Daoy (cell line): ENCODE data around the gene MAML1. TPM values are rescaled to one million over a fixed set of nuclear protein-coding genes. Genes with fewer than 3 reads are reported as not detected.
"Not testable (repeated sequence)": the region's sequence is repeated elsewhere in the genome, so short reads cannot be mapped to it uniquely, and the experiment has no call there.

Source experiments
- DNase-seq: peaks from one replicate; pipeline ENCODE4 v3.0.0-alpha.2; 2015; ENCODE audit warnings: low read depth
- total RNA-seq: library from RNA; depleted of rRNA; stranded (reverse); fragments of >200 nt; shearing (Covaris generic); gene quantifications from 2 replicates; pipeline ENCODE4 v1.2.3, GENCODE V29; 2014; rRNA removed

The MAML1 gene, protein sequence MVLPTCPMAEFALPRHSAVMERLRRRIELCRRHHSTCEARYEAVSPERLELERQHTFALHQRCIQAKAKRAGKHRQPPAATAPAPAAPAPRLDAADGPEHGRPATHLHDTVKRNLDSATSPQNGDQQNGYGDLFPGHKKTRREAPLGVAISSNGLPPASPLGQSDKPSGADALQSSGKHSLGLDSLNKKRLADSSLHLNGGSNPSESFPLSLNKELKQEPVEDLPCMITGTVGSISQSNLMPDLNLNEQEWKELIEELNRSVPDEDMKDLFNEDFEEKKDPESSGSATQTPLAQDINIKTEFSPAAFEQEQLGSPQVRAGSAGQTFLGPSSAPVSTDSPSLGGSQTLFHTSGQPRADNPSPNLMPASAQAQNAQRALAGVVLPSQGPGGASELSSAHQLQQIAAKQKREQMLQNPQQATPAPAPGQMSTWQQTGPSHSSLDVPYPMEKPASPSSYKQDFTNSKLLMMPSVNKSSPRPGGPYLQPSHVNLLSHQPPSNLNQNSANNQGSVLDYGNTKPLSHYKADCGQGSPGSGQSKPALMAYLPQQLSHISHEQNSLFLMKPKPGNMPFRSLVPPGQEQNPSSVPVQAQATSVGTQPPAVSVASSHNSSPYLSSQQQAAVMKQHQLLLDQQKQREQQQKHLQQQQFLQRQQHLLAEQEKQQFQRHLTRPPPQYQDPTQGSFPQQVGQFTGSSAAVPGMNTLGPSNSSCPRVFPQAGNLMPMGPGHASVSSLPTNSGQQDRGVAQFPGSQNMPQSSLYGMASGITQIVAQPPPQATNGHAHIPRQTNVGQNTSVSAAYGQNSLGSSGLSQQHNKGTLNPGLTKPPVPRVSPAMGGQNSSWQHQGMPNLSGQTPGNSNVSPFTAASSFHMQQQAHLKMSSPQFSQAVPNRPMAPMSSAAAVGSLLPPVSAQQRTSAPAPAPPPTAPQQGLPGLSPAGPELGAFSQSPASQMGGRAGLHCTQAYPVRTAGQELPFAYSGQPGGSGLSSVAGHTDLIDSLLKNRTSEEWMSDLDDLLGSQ
- total RNA-seq: 6.9 and 7.9 TPM in 2 replicates

DNA sequence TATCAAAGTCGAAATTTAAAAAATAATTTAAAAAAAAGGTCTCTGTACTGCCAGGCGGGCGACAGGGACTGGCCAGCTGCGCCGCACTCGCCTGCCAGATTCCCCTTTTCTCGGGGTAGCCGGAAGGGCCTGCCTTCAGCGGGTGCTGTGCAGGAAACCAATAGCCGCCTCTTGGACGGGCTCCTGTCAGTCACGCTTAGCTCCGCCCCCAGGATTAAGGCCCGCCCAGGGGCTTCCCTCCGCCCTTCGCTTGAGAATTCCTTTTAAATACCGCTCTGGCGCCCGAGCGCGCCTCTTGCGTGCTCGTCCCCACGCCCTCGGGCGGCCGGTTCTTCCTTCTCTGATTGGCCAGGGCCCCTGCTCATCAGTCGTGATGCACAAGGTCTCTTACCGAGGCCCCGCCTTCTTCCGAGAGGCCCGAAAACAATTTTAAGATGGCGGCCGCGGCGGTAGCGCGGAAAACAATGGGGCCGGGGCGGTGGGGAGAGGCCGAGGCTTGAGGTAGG lies at the start of gene MAML1:
TSS of gene MAML1 (plus strand) at position 411 of the 506 bp plus-strand sequence. CDS start 291 bp downstream, outside the sequence.
- peak; percentile 100 for DNase-seq

DNA sequence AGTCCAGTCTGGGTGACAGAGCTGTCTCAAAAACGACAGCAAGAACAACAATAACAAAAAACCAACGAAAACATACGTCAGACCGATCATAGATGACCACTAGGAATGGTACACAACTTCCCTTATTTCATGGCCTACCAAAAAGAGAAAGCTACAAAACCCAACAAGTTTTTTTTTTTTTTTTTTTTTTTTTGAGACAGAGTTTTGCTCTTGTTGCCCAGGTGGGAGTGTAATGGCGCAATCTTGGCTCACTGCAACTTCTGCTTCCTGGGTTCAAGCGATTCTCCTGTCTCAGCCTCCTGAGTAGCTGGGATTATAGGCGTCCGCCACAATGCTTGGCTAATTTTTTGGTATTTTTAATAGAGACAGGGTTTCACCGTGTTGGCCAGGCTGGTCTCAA lies 43.4 kb upstream of the MAML1 start:
- DNase-seq: not testable (repeated sequence)

GRCh38 chr5:179694561-179694960 lies 38.1 kb upstream of the MAML1 start:
- DNase-seq: no peak

DNA sequence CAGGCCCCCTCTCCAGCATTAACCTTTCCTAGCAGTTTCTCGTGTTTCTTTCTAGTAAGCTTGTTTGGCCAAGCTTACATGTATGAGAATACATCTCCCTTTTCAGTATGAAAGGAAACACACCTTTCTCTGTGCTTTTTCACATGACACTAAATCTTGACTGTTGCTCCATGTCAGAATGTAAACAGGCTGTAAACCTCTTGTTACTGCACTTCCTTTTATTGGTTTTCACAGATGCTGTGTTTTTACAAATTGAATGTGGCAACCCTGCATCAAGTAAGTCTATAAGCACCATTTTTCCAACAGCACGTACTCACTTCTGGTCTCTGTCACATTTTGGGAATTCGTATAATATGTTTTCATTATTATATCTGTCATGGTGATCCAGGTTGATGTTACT lies 36.0 kb upstream of the MAML1 start:
- no peak for DNase-seq

GRCh38 chr5:179697108-179697507 lies 35.5 kb upstream of the MAML1 start:
- no peak for DNase-seq

- DNase-seq: not testable (repeated sequence)
Observed at GRCh38 chr5:179697543-179697942, 35.1 kb upstream of the MAML1 start.

DNA sequence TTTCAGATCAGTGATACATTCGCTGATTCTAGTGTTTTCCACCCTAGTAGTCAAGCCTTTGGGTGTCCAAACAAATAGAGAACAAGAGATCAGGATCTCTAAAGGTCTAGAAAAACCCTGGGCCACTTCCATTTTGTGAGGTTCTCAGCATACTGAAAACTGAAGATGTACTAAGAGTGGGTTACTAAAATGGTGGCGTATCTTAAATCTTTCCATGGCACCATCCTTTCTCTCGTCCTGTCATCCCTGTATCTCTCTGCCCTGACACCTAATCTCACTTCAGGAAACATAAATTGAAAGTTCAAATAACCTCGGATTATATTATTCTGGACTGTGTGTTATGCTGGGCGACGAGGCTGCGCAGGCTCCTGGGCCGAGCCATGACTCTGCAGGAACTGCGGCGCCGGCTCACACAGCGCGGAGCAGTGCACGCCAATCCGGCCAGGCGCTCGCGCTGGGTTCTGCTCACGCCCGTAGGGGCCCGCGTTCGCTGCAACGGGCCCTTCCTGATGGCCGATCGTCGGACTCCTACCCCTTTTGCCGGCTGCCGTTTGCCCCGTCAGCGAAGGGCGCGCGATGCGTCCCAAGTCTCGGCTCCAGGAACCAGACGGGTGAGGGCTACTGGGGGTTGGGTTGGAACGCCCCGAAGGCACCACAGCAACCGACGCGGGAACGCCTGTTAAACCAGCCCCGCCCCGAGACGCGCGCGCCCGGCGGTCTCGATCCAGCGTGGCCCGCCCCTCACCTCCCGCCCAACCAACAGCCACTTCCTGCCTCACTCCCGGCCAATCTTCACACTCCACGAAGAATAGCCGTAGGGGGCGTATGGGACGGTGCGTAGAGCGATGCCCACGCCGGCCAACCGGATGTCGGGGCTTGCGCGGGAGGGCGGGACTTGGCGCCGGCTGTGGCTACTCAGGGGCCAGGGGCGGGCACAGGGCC lies 34.4 kb upstream of the MAML1 start:
- peak; percentile 100 for DNase-seq

DNA sequence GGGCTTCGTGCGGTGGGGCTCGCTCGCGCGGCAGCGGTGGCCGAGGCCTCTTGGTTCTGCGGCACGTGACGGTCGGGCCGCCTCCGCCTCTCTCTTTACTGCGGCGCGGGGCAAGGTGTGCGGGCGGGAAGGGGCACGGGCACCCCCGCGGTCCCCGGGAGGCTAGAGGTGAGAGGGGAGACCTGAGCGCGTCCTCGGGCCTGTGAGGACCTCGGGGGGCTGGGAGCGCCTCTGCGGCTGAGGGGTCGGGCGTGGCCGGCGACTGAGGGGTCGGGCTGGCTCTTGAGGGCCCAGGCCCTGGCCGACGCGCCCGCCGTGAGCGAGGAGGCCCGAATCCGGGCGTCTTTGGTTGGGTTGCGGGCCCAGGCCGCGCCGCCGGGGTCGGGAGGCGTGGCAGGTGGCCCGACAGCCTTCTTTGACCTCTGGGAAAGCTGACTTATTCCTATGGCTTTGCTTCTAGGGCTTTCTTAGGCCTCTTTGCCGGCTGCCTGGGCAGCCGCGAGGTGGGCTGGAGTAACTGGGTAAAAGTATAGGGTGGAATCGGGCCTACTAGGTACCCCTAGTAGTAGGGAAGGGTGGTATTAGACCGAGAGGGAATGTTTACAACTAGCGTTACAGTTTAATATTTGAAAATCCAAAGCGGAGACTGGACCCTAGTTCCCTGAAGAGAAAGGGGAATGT lies 33.5 kb upstream of the MAML1 start, which contains the start of gene CANX:
TSS of gene CANX (plus strand) at position 33 of the 681 bp plus-strand sequence. CDS start 6,715 bp downstream, outside the sequence.
- no peak for DNase-seq

DNA sequence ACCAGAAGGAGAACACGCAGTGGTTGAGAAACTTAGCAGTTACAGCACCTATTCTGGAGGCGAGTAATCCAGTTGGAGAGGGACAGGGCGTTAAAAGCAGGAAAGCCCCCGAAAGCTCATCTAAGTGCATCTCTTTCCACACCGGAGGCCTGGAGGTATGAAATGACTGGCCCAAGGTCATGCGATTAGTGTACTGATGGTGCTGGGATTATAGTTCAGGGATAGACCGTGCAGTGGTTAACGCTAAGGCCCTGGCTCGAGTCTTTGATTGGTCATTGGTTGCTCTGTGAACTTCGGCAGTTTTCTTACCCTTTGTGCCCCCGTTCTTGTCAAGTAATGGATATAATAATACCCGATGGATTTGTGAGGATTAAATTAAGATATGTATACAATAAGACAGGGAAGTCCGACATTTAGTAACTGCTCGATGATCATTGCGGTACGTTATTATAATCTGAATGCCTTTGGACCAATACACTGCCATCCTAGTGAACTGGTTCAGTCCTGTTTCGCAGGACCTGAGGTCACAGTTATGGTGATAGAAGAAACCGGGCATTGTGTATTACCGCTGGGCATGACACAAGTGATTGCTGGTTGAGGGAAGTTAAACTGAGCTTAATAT lies 32.9 kb upstream of the MAML1 start:
- peak; percentile 22 for DNase-seq

DNA sequence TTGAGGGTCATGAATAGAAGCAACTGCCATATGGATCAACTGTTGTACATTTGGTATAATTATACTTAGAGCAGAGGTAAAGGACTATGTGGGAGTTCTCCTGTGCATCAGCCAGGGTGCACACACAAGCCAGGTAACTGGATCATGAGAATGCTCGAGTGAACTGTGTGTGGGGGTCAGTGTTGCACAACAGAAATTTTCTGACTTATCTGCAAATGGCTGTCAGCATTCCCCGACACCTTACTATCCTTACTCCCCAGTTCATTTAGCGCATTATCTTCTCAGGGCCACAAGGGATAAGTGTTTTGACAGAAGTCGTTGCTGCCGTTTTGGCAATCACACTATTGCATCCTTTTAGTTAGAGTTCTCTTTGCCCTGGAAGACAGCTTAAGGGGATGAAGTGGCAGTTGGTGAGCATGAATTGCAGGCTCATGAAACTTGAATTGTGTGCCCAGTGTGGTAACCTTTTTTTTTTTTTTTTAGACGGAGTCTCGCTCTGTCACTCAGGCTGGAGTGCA lies 32.2 kb upstream of the MAML1 start:
- DNase-seq: no peak

GRCh38 chr5:179716286-179716685 lies 16.3 kb upstream of the MAML1 start:
- DNase-seq: no peak

- DNase-seq: no peak
Observed at GRCh38 chr5:179720222-179720621, 12.4 kb upstream of the MAML1 start.

DNA sequence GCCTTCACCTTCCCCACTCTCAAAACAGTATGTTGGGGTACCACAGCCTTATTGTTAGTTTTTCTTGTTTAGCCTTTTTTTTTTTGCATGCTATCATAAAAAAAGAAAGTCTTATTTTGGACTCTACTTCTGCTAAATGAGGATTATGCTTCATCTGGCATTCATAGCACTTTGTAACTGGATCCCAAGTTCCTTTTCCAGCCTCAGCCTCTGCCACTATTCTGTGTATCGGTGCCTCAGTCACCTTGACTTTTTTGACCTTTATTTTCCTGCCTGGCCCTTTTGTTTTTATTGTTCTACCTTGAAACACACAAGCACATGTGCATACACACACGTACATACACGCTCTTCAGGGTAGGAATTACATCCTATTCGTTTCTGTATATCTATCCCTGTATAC lies 8.5 kb upstream of the MAML1 start:
- no peak for DNase-seq

DNA sequence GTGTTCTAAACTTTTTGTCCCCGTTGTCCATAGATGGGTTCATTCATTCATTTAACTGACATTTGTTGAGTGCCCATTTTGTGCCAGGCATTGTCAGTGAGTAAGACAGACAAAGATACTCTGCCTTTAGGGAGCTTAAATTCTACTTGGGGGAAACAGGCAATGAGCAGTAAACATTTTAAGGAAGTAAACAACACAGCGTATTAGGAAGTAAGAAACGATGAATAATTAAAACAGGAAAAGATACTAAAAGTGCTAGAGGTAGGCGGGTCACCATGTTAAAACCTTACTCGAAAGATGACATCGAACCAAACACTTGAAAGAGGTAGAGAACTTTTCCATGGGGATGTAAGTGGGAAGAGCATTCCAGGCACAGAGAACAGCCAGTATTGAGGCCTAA lies 5.5 kb upstream of the MAML1 start:
- no peak for DNase-seq

DNA sequence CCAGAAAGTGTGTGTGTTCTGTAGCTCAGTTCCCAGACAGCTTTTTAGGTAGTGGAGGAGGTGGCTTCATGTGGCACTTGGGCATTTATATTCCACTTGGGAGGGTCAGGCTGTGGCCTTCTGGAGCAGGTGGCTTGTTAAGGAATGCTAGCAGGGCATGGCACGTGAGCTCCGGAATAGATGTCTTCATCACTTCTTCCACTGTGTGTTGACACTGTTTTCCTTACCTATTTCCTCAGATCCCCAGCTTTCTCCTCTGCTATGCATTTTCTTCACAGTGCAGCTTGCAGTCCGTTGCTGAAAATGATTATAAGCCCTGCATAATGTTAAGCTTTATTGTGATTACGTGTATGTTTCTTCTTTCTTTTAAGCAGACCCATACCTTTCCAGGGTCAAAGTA lies 3.3 kb upstream of the MAML1 start:
- no peak for DNase-seq

- DNase-seq: no peak
Observed at GRCh38 chr5:179729727-179730126, 2.9 kb upstream of the MAML1 start.

DNA sequence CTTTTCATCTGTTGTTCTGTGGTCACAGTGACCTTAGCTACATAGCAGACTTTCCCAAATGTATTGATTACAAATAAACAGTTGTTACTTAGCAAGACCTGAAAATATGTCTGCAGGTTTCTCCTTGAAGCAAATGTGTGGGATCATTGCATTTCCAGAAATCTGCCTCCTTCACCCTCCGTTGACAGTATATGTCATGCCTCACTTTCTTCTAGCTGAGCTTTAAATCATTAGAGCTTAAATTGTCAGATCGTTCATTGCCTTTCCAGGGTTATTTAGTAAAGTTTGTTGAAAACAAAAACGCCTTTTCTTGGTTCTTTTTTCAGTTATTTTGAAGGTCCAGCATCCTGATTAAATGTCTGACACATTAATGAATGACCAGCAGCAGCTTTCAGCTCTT lies 2.3 kb upstream of the MAML1 start:
- no peak for DNase-seq

DNA sequence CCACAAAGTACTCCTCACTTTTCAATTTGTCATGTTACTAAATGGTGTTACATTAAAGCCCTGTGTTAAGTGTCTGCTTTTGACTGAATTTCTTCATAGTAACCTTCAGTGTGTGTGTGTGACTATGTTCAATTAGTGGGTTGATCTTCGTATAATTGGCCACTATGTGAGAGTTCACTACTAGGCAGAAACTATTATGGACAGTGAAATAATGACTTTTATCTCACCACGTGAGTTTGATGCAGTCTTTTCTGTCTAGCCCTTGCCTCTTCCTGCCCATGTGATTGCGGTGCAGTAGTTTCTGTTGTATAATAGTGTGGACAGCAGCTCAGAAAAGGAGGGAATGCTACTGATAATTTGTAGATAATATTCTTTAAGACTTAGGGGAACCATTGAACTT lies 1.8 kb upstream of the MAML1 start:
- DNase-seq: no peak

DNA sequence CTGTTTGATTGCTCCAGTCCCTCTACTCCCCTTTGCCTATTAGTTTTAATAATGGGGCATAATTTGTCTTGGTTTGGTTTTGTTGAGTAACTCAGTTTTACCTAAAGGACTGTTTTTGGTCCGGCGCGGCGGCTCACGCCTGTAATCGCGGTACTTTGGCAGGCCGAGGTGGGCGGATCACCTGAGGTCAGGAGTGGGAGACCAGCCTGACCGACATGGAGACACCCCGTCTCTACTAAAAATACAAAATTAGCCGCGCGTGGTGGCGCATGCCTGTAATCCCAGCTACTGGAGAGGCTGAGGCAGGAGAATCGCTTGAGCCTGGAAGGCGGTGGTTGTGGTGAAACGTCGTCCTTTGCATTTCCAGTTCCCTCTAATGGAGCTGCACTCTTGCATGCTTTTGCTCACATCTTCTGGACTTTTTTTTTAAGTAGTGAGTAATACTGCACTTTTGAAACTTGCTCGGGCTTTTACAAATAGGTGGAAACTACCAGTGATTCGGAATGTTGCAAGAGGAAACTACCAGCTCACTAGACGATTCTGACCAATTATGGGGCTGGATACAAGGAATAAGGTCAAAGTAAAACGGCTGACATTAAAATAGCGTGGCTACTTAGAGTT lies 721 bp upstream of the MAML1 start:
- peak; percentile 62 for DNase-seq
